NCI-H1436 treated with DMSO at 0.1 percent for 48 hours (cell line): ENCODE data around the gene TOM1L2.

Experiments used
- DNase-seq: peaks from one replicate; lab custom pipeline; 2025; lab: John Stamatoyannopoulos, UW

The TOM1L2 gene

DNA sequence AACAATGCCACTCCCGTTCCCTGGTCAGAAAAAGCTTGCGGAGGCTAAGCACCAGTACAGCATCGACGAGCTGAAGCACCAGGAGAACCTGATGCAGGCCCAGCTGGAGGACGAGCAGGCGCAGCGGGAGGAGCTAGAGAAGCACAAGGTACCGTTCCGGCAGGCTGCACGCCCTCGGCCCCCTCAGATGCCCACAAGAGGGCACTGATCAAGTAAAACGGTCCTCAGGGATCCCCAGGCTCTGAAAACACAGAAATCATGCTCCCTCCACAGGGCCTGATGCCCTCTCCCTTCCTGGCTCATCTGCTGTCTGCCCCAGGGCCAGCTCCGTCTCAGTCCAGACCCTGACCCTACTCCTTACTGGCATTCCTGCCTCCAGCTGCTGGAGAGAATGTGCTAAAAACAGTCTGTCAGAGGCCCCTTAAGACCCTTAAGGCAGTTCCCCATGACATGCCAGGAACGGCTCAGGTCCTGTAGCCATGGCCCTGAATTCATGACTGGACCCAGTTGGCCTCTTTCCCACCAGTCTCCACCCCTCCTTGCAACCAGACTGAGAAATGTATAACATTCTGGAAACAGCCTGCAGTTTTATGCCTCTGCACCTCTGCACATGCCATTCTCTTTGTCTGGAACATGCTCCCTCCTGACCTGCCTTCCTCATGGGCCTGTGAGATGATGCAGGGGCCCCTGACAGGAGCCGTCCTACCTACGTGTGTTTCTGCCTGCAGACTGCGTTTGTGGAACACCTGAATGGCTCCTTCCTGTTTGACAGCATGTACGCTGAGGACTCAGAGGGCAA is 22.3 kb upstream of the TOM1L2 start:
- no peak for DNase-seq

DNA sequence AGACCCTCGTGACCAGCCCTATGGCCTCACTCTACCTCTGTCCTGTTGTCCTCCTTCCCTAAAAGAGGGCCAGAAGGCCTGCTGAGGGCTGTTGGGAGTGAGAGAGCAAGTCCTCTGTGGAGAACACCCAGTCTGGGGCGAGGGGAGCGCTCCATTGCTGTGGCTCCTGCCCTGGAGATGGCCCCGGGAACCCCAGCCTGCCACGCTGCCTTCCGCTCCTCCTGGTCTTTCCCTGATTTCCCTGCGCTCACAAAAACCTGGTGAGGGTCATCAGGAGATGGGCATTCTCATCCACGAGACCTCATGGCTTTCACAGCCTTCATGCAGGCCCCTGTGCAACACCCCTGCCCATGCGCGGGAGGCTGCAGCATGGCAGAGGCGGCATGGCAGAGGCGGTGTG is 21.7 kb upstream of the TOM1L2 start:
- DNase-seq = no peak

DNA sequence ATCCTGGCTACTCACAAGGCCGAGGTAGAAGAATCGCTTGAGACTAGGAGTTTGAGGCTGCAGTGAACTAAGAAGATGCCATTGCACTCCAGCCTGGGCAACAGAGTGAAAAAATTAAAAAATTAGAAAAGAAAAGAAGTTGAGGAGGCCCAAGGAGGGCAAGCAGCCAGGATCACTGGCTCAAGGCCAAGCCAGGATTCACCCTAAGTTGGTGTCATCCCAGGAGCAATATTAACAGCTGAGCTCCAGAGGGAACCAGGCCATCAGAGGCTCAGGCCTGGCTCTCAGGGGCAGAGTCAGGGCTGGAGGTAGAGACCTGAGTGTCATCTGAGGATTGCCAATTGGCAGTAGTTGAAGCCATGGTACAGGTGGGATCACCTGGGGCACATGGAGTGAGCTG is 21.2 kb upstream of the TOM1L2 start:
- no peak for DNase-seq

DNA sequence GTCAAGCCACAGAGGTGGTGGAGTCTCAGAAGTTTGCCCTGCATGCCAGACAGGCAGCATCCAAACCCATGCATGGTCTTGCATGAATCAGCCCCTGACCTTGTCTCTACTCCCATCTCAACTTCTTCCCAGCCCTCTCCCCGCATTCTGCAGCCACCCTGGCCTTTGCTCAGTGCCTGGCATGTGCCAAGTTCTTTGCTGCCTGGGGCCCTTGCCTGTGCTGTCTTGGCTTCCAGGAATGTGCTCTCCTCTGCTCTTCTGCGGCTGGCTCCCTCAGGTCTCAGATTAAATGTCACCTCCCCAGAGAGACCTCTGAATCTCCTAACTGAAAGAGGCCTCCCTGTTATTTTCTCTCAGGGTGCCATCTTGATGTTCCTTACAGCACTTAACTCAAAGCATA is 18.1 kb upstream of the TOM1L2 start:
- no peak for DNase-seq

DNA sequence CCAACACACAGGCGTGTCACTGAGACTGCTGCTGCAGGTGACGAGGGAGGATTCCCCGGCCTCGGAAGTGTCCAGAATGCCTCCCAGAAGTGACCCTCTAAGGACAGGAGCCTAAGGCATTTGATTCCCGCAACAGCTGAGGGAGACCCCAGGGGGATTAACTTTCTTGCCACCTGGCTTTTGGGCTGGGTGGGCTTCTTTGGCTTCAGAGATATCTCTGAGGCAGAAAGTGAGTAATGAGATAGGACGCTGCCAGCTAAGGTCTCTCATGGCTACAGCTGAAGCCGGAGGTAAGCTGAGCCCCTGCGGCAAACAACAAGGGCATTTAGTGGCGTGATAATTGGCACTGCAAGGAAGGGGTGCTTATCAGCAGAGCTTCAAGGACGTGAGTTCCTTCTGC is 17.4 kb upstream of the TOM1L2 start:
- no peak for DNase-seq

DNA sequence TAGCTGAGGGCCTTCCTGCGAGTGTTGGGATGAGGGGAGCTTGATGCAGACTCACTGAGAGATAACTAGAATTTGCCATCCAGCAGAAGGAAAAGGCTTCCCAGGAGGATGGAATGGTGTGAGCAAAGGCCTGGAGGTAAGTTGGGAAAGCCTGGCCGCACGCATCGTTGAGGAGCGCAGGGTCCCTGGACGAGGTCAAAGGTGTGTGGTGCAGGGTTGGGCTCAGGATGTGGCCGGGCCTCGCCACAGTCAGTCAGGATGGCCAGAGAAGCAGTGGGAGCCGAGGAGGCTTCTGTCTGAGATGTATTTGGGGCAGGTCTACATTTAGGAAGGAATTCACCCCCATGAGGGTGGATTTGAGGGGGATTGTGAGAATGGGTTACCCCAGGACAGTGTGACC is 16.9 kb upstream of the TOM1L2 start:
- no peak for DNase-seq

DNA sequence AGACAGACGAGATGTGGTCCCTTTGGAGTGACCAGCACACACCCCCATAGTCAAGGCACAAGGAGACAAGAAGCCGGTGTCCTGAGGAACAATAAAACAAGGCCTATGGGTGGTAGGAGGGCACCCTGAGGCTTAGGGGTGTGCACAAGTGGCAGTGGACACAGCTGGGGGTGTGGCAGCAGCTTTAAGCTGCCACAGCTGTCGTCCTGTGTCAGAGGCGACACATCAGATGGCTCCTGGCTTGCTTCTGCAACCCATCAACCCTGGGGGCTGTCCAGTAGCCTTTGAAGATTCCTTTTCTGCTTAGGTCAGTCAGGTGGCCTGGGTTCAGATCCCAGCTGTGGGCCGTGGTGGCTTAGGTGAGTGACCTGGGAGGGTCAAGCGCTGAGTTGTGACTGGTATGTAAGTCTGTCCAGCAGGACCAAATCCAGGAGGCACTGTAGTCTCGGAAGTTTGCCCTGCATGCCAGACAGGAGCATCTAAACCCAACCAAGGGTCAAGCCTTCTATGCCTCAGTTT is 16.3 kb upstream of the TOM1L2 start:
- no peak for DNase-seq

DNA sequence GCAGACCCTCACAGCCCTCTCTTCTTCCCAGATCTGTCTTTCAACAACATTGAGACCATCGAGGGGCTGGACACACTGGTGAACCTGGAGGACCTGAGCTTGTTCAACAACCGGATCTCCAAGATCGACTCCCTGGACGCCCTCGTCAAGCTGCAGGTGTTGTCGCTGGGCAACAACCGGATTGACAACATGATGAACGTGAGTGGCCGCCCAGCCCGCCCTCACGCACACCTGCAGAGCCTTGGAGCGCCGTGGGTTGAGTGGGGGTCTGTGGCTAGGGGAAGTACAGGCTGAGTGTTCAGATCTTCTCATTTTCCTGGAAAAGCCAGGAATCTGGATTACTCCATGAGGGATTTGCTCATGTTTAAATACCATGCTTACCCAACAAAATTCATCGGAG is 15.7 kb upstream of the TOM1L2 start:
- no peak for DNase-seq

DNA sequence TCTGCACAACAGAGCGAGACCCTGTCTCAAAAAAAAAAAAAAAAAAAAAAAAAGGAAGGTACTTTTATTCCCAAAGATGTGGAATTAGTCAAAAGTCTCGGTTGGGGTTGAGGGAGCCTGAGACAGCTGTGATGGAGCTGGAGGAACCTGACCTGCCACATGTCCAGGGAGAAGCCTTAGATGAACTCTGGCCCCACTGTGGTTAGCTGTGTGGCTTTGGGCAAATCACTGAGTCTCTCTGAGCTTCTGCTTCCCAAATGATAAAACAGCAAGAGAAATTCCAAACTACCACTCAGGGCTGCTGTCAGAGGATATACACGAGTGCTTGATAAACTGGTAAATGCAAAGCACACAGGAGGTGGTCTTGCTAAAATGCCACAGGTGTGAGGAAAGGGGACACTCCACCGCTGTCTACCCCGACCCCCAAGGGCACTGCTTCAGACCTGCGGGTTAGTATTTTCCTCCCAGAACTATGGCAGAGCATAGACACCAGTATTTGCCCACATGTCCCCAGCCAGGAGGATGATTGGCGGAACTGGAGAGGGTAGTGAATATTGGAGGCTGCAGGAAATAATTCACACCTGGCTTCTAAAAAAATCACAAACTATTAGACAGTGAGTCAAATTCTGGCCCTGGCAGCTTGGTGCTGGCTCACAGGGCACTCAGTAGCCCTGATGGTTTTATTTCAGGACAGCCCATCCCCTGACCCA is 15.1 kb upstream of the TOM1L2 start:
- no peak for DNase-seq

DNA sequence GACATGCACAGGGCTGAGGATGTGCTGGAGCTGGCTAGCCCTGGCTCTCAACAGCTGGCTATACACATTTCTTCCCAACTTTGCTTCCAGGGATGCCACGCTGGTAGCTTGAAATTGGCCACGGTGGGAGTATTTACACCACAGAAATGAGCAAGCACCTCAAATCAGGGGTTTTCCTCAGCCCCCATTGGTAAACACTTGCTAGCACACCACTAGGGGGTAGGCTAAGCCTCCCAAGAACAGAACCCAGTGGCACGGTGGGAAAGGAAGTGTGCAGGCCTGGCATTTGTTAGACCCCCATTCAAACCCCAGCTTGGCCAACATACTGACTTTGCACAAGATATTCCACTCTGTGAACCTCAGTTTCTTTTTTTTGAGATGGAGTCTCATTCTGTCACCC is 13.4 kb upstream of the TOM1L2 start:
- no peak for DNase-seq

DNA sequence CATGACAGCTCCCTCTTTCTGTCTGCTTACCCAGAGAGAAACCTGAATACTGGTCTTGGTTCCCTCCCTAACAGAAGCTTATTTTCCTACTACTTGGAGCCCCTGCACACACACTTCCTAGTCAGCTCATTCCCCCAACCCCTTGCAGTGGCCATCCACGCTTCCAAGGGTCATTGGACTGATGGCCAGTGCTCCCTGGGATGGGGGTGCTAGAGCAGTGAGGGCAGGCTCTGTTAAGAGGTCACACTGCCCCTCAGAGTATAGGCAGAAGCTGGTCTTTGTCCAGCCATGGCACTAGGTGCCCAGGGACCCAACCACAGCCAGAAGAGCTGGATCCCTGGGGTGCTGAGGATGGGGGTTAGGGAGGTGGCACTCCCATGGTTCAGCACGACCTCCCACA is 13.0 kb upstream of the TOM1L2 start:
- no peak for DNase-seq

DNA sequence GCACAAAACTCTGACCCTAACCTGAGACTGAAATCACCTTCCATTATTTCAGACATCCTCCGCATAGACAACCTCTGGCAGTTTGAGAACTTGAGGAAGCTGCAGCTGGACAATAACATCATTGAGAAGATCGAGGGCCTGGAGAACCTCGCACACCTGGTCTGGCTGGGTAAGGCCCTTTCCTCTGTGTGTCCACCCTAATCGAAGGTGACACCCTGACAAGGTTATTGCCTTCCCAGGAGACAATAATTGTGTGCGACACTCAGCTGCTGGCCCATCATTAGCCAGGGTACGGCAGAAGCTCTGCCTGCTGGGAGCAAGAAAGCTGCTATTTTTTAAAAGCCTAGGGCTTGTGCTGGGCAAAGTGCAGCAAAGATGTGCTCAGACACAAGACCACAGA is 11.6 kb upstream of the TOM1L2 start:
- DNase-seq = no peak

DNA sequence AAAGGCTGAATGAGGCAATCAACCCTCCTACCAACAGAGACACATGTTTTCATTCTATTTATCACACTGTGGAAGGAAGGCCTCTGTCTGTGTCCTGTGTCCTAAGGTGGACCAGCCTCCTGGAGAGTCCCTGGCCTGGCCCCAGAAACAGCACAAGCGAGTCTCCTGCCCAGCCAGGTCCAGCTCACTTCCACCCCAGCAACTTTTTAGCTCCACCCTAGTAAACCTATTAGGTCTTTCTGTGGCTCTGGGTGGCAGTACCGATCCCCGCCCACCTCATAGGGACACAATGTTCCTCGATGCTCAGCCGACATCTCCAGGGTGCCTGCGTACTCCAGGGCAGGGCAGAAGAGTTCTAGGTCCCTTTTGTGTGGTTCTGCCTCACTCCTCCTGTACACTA is 11.2 kb upstream of the TOM1L2 start:
- DNase-seq = no peak

DNA sequence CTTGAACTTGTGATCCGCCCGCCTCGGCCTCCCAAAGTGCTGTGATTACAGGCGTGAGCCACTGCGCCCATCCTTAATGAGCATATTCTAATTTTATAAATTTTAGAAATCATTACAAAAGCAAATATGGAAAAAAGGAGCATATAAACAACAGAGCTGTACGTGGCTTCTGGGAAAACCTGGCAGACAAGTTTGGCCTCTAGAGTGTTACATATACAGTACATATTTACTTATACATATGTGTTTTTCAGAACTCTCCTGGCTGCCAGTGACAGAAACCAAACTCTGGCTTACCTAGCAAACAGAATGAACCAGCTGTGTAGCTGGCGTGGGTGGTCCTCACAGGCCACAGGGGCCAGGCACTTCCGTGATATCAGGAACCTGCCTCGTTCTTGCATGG is 10.6 kb upstream of the TOM1L2 start:
- no peak for DNase-seq

DNA sequence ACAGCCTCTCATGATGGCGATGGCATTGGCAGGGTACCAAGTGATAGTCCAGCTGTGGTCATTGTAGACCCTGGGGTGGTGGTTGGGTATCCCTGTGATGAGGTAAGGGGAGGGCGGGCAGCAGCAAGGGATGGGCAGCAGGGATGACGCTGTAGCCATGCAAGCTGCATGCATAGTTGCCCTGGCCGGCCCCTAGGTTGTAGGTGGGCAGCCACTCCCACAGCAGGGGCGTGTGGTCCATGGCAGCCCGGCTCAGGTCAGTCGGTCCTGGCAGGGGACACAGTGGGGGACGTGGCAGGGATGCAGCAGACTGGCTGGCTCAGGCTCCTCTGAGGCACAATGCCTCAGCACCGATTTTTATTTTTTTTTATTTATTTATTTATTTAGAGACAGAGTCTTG is 9.1 kb upstream of the TOM1L2 start:
- no peak for DNase-seq

DNA sequence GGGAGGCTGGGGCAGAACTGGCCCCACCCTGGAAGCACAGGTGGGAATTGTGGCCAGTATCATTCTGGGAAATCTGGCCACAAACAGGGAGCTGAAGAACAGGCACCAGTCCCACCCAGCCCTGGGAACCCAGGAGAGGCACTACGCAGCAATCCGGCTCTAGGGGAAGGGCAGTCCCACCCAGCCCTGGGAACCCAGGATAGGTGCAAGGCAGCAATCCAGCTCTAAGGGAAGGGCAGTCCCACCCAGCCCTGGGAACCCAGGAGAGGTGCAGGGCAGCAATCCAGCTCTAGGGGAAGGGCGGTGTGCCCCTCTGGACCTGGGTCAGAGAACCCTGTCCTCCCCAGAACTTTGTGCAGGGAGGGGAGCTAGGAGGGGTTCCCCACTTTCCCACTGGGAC is 7.6 kb upstream of the TOM1L2 start:
- DNase-seq = no peak

DNA sequence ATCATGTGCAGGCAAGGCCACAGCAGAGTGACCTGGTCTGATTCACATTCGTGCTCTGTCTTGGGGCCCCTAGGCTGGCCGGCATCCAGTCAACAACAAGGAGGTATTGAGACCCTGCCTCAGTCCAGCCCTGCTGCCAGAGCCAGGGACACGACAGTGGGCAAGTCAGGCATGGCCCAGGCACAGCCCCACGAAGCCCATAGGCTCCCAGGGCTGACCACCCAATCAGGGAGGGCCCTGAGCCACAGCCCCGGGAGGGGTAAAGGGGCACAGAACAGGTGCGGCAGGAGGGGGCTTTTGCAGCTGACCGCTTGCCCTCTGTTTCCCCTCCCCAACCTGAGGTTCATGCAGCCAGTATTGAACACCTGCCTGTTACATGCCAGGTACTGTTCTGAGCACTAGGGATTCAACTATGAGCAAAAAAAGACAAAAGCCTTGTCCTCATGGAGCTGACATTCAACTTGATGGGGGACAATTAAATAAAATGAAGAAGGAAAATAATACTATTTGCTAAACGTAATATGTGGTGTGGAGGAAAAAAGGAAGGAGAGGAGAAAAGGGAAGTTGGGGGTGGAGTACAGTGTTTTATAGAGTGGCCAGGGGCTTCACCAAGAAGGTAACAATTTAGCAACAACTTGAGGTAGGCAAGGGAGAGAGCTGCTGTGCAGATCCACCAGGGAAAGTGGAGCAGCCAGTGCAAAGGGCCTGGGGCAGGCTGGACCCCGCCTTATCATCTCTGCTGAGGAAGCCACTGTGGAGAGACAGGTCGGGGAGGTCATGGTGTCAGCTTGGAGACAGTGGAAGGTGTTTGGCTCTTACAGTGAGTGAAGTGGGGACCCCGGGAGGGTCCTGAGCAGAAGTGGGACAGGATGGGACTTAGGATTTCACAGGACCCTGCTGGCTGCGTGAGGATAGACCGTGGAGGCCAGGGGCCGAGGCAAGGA is 6.6 kb upstream of the TOM1L2 start:
- no peak for DNase-seq

DNA sequence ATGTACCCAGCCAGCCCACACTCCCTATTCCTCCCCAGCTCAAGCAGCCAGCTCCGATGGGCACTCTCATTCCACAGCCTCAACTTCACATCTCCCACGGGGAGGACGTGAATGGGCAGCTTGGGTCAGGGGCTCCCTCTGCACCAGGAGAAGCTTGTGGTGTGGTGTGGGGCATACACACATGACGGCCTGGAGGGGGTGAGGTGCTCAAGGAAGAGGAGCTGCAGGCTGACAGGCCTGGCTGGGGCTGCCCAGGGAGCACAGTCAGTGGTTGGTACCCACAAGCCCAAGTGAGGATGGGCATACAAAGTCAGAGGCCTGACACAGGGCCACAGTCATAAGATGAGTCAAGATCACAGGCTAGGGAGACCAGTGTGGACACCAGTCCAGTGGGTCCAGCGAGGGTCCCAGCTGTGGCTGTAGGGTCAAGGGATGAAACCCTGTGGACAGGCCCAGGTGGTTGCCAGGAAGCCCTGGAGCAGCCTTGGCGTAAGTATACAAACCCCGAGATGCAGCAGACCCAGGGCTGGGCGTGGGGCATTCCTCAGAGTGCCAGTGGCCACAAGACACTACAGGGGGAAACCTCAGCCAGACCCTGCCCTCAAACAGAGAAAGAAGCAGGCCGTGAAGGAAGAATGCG is 4.9 kb upstream of the TOM1L2 start:
- DNase-seq = no peak

DNA sequence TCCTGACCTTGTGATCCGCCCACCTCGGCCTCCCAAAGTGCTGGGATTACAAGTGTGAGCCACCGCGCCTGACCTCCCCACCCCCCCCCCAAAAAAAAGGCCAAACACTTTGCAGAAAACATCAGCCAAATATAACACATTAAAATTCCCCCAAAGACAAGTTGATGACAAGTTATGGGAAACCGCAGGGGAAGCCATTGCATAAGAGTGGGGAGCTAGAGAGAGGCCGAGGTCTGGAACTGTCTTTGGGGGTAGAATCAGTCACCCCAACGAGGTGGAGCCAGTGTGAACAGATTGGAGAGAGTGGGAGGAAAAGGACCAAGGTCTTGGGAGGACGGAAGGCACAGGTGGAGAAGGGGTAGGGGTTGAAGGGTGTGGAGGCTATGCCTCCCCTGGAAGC is 3.2 kb upstream of the TOM1L2 start:
- DNase-seq = no peak

DNA sequence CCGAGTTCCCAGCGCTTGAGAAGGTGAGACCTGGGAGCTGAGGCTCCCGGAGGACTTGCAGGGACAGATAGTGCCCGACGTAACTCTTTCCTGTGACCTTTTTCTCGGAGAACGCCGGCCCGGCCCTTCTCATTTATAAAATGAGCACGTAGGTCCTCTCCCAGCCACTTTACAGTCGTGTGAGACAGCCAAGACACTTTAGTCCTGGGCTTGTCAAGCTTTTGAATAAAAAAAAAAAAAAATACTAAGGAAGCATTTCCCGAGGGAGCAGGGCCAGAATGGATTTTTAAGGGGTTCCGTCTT is 703 bp upstream of the TOM1L2 start:
- no peak for DNase-seq

DNA sequence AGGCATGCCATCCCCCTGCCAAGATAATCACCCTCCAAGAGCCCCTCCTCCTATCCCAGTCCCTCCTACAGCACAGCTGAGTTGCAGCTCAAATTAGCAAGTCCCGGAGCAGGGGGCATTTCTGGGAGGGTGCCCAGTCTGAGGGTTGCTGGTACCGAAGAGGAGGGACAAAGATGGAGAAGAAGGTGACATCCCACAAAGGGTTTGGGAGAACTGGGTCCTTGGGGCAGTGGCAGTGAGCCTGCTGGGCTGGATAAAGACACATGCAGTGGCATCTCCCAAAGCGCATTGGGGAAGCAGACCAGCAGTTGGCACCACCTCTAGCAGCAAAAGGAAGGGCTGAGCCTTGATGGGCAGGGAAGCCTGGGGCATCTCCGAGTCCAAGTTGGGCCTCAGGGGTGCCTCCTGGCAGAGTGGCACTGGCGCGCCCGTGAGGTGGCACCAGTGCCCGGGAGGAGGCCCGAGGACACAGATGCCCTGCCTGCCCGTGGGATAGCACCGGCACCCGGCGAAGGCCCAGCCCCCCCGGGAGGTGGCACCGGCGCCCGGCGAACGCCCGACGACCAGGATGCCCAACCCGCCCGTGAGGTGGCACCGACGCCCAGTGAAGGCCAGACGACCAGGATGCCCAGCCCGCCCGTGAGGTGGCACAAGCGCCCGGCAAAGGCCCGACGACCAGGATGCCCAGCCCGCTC is 622 bp downstream of the TOM1L2 start:
- no peak for DNase-seq
